ENCODE data around the gene ARID2. TPM values are rescaled to one million over a fixed set of nuclear protein-coding genes. Genes with fewer than 3 reads are reported as not detected.

The ARID2 gene
- total and polyA plus RNA-seq, 2 of the 13 experiments (the other 11 are each of a cell fraction or from before 2014, with no cell fraction given) = 15.9 to 22.2 TPM

GRCh38 chr12:45695606-45696005, 33.9 kb upstream of the ARID2 start:
- no peak for ATAC-seq
- no peak overlapping the region for H3K27ac ChIP-seq (ENCODE audit: extremely low read length, insufficient read depth, low read length)
- no TSS peak for BruUV-seq (replicated peaks)
- H3K9me3 ChIP-seq (ENCODE audit: low read length) = no peaks in the 10 kb centered on the region
- in situ Hi-C loops (cut with HindIII; ENCODE audit: extremely low pct_ligation_motif_present, low pct_unique_long_range_greater_than_20kb) (no loop called here), intact Hi-C loops (cut with micrococcal nuclease; ENCODE audit: unreplicated experiment) (no loop called here)
- H2AFZ ChIP-seq (ENCODE audit: low read length) = no peak overlapping the region
- ChIA-PET CTCF (ENCODE audit: low intra/inter-chr PET ratio, low total read pairs) (no interaction called here), POLR2A (no interaction called here)
- H3K4me1 ChIP-seq (ENCODE audit: insufficient read depth, low read length) = no peaks in the 10 kb centered on the region
- no peaks in the 10 kb centered on the region for H3K36me3 ChIP-seq (replicated peaks in 1 of 2; ENCODE audit: control insufficient read depth in 1 of 2, insufficient read depth in 2 of 2, low read length in 2 of 2)
- TF ChIP-seq ZNF740 (CRISPR knock-in tag; IDR thresholded peaks at IDR 0.05) = no peak
- TF ChIP-seq SOX6 (IDR thresholded peaks at IDR 0.05) = no peak
- TF ChIP-seq SOX6 (CRISPR knock-in tag; IDR thresholded peaks at IDR 0.05) = no peak
- TF ChIP-seq ZHX2 (IDR thresholded peaks at IDR 0.05; ENCODE audit: low read depth) = no peak
- no peak for TF ChIP-seq ZHX2 (CRISPR knock-in tag; IDR thresholded peaks at IDR 0.05; ENCODE audit: borderline replicate concordance)
- TF ChIP-seq ZNF576 (CRISPR knock-in tag; IDR thresholded peaks at IDR 0.05) = no peak
- TF ChIP-seq MIER2 (CRISPR knock-in tag; IDR thresholded peaks at IDR 0.05) = no peak
- no peak for TF ChIP-seq ZNF263 (CRISPR knock-in tag; IDR thresholded peaks at IDR 0.05)
- TF ChIP-seq MIXL1 (CRISPR knock-in tag; IDR thresholded peaks at IDR 0.05) = no peak
- no peak for FAIRE-seq
- H3K9ac ChIP-seq (ENCODE audit: insufficient read depth, low read depth, low read length) = no peak overlapping the region
- no peaks in the 10 kb centered on the region; a peak in 1 of 5 replicates for H3K27me3 ChIP-seq (ENCODE audit: control insufficient read depth in 1 of 2, insufficient read depth in 2 of 2, low read length in 2 of 2)
- DNase-seq (ENCODE audit: low spot score) = no peak
- no peaks in the 10 kb centered on the region for H3K79me2 ChIP-seq (ENCODE audit: insufficient read depth, low read length)
- no peak overlapping the region for H3K4me3 ChIP-seq (replicated peaks in 1 of 3; ENCODE audit: insufficient read depth in 1 of 3, low read depth in 2 of 3, low read length in 3 of 3)
- H4K20me1 ChIP-seq (ENCODE audit: insufficient read depth, low read length) = no peaks in the 10 kb centered on the region
- no peak overlapping the region for H3K4me2 ChIP-seq (ENCODE audit: low read depth, low read length)

All from HepG2 (cell line).